GM18505 (cell line): ENCODE results near the gene CCDC102A.
A peak's percentile ranks its signal among the peaks of the same experiment; 100 is the strongest.
"Not testable (repeated sequence)": the region's sequence is repeated elsewhere in the genome, so short reads cannot be mapped to it uniquely, and the experiment has no call there.

Source experiments
- ATAC-seq: cut with Tn5 transposase; IDR thresholded peaks from one replicate; pipeline ENCODE4 v1.9.1; 2021; ENCODE audit not compliant: unreplicated experiment
- POLR2A ChIP-seq: IDR thresholded peaks from 4 replicates; pipeline ENCODE4 v1.6.1; 2011; ENCODE audit warnings: borderline replicate concordance; ENCODE audit not compliant: insufficient read depth, insufficient read length; ENCODE audit errors: extremely low read depth

CCDC102A gene

DNA sequence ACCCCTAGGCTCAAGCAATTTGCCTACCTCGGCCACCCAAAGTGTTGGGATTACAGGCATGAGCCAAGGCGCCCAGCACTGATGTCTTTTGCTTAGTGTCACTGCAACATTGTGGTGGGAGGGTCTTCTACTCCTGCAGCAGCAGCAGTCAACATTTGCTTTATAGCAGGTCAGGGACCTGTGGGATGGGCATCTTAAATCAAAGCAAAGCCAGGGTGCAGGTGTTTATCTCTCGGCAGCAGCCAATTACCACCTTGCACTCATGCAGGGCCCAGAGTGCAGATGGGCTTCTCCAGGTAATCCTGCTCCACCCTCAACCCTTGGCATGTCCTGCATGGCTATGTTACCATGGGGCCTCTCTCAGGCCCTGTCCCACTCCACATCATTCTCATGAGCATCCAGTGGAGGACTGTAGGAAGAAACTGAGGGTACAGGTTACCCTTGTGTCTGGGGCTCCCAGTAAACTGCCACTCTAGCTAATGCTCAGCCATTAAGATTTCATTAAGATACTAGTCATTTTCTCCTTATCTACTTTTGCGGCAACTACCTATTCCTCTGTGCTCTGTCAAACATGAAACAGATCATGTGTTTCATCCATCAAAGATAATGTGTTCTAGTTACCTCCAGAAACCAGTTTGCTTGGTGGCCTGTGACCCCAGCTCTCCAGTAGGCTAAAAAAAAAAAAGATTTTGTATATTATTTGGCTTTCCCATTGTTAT, 22.9 kb upstream of the CCDC102A start:
- no peak for TF ChIP-seq POLR2A
- ATAC-seq, result no peak

DNA sequence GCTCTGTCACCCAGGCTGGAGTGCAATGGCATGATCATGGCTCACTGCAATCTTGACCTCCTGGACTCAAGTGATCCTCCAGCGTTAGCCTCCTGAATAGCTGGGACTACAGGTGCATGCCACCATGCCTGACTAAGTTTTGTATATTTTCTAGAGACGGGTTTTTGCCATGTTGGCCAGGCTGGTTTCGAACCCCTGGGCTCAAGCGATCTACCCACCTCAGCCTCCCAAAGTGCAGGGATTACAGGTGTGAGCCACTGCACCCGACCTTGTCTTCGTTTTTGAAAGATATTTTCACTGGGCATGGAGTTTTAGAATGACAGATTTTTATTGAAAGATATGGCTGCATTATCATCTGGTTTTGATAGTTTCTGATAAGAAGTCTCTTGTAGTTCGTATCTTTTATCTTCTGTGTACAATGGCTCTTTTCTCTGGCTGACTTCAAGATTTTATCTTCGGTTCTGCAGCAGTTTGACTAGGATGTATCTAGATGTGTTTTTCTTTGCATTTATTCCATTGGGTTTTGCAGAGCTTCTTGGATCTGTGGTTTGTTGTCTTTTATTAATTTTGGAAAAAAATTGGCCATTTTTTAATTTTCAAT, 20.7 kb upstream of the CCDC102A start:
- no peak for ATAC-seq
- no peak for TF ChIP-seq POLR2A

DNA sequence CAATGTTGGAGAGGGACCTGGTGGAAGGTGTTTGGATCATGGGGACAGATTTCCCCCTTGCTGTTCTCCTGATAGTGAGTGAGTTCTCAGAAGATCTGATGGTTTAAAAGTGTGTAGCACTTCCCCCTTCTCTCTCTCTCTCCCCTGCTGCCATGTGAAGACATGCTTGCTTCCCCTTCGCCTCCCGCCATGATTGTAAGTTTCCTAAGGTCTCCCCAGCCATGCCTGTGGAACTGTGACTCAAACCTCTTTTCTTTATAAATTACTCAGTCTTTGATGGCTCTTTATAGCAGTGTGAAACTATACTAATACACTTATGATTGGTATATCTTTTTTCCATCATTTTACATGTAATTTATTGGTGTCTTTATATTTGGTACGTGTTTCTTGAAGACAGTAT, 19.5 kb upstream of the CCDC102A start:
- TF ChIP-seq POLR2A, result no peak
- ATAC-seq, result no peak

DNA sequence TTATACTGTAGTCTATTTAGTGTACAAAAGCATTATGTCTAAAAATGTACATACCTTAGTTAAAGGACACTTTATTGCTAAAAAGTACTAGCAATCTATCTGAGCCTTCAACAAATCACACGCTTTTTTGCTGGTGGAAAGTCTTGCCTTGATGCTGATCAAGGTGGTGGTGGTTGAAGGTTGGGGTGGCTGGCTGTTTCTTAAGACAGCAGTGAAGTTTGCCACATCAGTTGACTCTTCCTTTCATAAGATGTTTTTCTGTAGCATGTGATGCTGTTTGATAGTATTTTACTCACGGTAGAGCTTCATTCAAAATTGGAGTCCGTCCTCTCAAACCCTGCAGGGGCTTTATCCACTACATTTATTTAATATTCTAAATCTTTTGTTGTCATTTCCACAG, 14.7 kb upstream of the CCDC102A start:
- no peak for TF ChIP-seq POLR2A
- ATAC-seq, result no peak

DNA sequence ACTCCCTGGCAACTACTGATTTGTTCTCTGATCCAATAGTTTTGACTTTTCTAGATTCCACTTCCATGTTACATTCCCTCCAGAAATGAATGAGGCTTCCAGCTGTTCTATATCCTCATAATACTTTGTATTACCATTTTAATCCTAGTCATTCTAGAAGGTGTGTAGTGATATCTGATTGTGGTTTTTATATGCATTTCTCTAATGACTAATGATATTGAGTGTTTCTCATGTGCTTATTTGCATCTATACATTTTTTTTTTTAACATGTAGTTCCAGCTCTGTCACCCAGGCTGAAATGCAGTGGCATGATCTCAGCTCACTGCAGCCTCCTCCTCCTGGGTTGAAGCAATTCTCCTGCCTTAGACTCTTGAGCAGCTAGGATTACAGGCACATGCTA, 13.4 kb upstream of the CCDC102A start:
- no peak for ATAC-seq
- TF ChIP-seq POLR2A, result no peak

DNA sequence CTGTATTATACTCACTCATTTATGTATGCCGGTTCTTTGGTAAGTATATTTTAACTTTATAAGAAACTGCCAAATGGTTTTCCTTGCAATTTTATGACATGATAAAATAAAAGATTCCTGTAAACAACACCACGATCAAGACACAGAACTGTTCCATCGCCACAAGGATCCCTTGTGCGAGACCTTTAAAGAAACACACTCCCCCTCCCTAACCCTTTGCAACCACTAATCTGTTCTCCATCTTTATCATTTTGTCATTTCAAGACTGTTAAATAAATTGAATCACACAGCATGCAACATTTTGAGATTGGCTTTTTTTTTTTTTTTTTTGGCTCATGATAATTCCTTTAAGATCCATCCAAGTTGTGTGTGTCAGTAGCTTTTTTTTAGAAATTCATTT, 12.0 kb upstream of the CCDC102A start:
- TF ChIP-seq POLR2A, result no peak
- ATAC-seq, result no peak

DNA sequence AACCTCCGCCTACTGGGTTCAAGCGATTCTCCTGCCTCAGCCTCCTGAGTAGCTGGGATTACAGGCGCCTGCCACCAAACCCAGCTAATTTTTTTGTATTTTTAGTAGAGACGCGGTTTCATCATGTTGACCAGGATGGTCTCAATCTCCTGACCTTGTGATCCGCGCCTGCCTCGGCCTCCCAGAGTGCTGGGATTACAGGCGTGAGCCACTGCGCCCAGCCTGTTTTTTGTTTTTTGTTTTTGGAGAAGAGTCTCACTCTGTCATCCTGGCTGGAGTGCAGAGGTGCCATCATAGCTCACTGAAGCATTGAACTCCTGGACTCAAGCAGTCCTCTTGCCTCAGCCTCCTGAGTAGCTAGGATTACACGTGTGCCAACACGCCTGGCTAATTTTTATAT, 11.2 kb upstream of the CCDC102A start:
- not testable (repeated sequence) for ATAC-seq

DNA sequence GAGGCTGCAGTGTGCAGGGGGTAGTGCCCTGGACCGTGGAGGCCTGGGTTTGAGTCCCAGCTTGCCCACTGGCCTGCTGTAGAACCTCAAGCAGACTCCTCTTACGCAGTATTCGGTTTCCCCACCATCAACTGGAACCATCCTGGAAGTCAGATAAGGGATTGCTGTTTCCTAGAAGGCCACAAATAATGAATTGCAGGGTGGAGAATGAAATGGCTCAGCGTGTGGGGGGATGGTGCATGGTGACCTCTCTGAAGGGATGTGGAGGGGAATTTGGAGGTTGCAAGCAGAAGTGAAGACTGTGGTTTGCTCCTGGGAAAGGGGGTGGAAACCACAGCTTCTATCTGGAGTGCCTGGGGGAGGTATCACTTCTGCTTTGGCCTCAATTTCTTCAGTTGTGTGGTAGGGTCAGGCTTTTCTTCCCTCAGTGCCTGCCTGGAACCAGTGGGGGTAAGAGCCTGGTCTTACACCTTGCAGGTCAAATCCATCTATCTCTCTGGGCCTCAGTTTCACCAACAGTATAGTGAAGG, 7.8 kb upstream of the CCDC102A start:
- peak; percentile 75 for ATAC-seq
- TF ChIP-seq POLR2A, result peak; percentile 84

DNA sequence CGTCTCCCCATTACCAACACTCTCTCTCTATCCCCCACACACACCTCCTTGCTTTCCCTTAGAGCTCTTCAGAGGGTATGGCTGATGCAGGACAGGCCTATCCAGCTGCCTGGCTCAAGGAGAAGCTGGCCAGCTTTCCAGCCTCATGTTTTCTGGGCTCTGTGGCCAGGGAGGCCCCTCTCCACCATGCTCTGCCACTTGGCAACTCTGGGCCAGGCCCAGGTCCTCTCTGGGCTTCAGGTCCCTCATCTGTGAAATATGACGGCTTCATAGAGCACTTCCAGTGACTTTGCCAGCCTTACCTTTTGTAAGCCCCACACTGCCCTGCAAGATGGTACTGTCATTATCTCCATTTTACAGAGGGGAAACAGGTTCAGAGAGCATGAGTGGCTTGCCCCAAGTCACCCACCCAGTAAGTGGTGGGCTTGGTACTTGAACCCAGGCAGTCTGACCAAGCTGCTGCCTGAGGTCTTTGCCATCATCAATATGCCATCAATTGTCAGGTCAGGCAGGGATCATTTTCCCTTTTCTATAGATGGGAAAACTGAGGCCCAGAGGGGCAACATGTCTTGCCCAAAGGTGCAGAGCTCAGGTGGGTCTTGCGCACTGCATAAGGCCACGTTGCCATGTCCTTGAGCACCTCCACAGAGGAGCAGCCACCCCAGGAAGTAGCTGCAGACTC, 5.5 kb upstream of the CCDC102A start:
- no peak for ATAC-seq
- TF ChIP-seq POLR2A, result no peak

DNA sequence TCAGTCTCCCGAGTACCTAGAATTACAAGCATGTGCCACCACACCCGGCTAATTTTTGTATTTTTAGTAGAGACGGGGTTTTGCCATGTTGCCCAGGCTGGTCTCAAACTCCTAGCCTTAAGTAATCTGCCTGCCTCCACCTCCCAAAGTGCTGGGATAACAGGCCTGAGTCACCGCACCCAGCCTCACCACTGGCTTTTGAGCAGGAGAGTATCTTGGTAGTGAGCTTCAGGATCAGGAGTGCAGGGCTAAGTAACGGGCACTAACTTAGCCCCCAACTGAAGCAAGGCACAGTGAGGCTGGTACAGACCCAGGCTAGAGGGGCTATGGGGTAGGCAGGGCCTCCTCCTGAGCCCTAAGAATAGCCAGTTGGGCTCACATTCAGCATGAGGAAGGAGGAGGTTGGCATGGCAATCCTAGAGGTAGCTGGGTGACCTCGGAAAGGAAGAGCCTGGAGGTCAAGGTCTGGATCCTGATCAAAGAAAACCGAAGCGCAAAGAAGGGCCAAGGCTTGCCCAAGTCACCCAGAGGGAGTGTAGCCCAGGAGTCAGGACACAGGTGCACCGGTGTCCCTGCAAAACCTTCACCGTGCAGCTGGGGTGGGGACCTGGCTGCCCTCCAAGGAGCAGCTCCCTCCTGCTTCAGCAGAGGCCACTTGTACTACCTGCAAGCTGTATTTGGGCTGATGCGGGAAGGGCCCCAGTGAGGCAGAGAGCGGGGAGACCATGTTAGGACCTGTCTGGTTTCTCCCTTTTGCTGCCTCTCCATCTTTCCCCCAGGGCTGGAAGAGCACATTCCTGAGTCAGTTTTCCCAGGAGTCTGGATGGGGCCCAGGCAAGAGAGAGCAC, 4.8 kb upstream of the CCDC102A start:
- TF ChIP-seq POLR2A, result no peak
- ATAC-seq, result no peak

DNA sequence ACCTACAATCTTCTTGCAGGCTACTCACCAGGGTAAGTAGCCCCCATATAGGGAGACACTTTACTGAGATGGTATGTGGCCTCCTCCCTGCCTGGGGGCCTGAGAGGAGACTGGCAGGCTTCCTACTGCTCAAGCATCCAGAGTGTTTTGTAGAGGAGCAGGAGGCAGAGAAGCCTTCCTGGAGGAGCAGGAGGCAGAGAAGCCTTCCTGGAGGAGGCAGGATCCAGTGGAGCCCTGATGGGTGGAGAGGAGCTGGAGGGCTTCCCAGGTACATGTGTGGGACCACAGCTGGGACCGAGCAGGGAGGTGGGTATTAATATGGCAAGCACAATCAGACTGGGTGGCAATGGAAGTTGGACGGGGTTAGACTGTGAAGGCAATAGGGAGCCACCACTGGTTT, 4.0 kb upstream of the CCDC102A start:
- ATAC-seq, result no peak
- no peak for TF ChIP-seq POLR2A

DNA sequence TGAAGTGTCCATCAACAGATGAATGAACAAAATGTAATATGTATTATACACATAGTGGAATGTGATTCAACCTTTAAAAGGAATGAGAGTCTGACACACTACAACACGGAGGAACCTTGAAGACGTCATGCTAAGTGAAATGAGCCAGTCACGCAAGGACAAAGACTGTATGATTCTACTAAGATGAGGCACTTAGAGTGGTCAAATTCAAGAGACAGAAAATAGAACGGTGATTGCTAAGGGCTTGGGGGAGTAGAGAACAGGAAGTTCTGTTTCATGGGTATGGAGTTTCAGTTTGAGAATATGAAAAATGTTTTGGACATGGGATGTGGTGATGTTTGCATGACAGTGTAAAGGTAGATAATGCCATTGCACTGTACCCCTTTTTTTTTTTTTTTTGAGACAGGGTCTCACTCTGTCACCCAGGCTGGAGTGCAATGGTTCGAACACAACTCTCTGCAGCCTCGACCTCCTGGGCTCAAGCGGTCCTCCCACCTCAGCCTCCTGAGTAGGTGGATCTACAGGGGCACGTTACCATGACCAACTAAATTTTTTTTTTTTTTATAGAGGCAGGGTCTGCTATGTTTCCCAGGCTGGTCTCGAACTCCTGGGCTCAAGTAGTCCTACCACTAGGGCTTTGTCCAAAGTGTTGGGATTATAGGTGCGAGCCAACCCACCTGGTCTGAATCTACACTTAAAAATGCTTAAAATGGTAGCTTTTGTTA, 2.9 kb upstream of the CCDC102A start:
- ATAC-seq, result peak; percentile 37

DNA sequence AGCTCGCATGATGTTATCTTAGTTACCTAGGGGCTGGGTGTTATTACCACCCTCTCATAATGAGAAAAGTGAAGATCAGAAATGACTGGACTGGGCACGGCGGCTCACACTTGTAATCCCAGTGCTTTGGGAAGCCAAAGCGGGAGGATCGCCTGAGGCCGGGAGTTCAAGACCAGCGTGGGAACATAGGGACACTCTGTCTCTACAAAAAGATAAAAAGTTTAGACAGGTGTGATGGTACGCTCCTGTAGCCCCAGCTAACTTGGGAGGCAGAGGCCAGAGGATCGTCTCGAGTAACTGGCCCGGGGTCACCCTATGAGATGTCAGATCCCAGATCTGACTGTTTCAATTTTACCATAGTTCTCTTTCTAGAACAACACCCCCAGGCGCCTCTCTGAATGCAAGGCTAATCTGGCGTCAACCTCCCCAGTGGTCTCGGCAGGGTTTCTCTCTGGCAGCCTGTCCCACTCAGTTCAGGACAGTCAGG, 1.9 kb upstream of the CCDC102A start:
- TF ChIP-seq POLR2A, result no peak
- no peak for ATAC-seq

More for the DNA sequence above, 2.9 kb upstream of the CCDC102A start:
- TF ChIP-seq POLR2A, result no peak

DNA sequence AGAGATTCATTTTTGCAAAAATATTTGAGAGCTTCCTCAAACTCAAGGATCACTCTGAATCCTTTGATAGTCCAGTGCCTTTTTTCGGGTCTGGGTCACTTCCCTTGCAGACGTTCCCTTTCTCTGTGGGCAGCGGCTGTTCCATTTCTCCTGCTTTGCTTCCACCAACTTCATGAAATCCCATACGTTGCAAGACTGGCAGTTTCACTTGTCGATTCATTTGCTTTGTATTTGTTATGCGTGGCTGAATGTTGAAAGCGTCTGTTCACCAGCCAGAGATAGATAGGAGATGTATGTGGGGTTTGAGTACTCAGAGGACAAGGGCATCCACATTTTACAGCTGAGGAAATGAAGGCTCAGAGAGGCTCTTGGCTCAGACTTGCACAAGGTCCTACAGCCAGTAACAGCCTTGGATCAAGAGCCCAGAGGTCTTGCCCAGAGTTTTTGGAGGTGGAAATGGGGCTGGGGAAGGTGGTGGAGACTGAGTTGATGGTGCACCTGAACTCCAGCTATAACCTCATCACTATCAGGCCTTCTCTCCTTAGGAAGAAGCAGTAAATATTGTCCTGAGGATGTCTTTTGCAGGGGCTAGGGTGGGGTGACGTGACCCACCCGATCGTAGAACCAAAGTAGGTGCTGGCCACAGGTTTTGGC, 1.3 kb upstream of the CCDC102A start:
- no peak for ATAC-seq
- TF ChIP-seq POLR2A, result no peak
